Cardiac fibroblast (primary cell): ENCODE results near the gene RASSF1.

Source experiments
- DNase-seq, 2 donors: peaks; one replicate each; pipeline versions ENCODE4 v3.0.0 to v3.0.0-alpha.2; 2010; ENCODE audit warnings: low read depth in 2 of 2
- H3K4me3 ChIP-seq, 2 donors: replicated peaks in 1 of 2; 1 replicate in 1 of 2; 2 replicates in 1 of 2; pipeline ENCODE4 v1.5.1; 2011; ENCODE audit warnings: low read depth in 2 of 2, low read length in 2 of 2, mild to moderate bottlenecking in 2 of 2, moderate library complexity in 1 of 2
- CTCF ChIP-seq: IDR thresholded peaks from one replicate; pipeline ENCODE4 v1.5.1; 2011; ENCODE audit warnings: low read depth, mild to moderate bottlenecking, low read length, inconsistent platforms

The RASSF1 gene

GRCh38 chr3:50297896-50298725, 42.5 kb downstream of the RASSF1 start:
- peak overlapping the region; percentile 65 to 88 for H3K4me3 ChIP-seq
- TF ChIP-seq CTCF = peak; percentile 31
- no peak for DNase-seq

- TF ChIP-seq CTCF = no peak
- H3K4me3 ChIP-seq = no peak overlapping the region
- no peak for DNase-seq
These were observed 43.3 kb downstream of the RASSF1 start for GRCh38 chr3:50297384-50297775.

- DNase-seq = no peak
- no peak for TF ChIP-seq CTCF
- H3K4me3 ChIP-seq = no peak overlapping the region
These were observed 43.8 kb downstream of the RASSF1 start for GRCh38 chr3:50296721-50297383.

- DNase-seq = no peak
- TF ChIP-seq CTCF = no peak
These were observed 44.8 kb downstream of the RASSF1 start for GRCh38 chr3:50295553-50296431.

GRCh38 chr3:50294492-50295403, 45.9 kb downstream of the RASSF1 start:
- TF ChIP-seq CTCF = no peak
- no peak overlapping the region for H3K4me3 ChIP-seq
- no peak for DNase-seq

More at GRCh38 chr3:50295553-50296431, 44.8 kb downstream of the RASSF1 start:
- no peak overlapping the region for H3K4me3 ChIP-seq

- DNase-seq = no peak
- no peak overlapping the region for H3K4me3 ChIP-seq
- TF ChIP-seq CTCF = no peak
These were observed 46.5 kb downstream of the RASSF1 start for GRCh38 chr3:50294089-50294488.
